ENCODE data around the gene TAP1.
"Not testable (repeated sequence)": the region's sequence is repeated elsewhere in the genome, so short reads cannot be mapped to it uniquely, and the experiment has no call there.

Gene TAP1

GRCh38 chr6:32840604-32841246 lies 12.8 kb downstream of the TAP1 start:
- DNase-seq (ENCODE audit: low spot score): no peak

GRCh38 chr6:32839356-32839755 lies 14.1 kb downstream of the TAP1 start:
- no peak for DNase-seq (ENCODE audit: low spot score)

GRCh38 chr6:32838114-32838958 lies 15.2 kb downstream of the TAP1 start, which contains the start of gene TAP2:
Gene TAP2 (minus strand): TSS chr6:32838739. CDS start chr6:32838233, 506 bp downstream.
- peak; percentile 94 for DNase-seq (ENCODE audit: low spot score)

- no peak for DNase-seq (ENCODE audit: low spot score)
Measured at GRCh38 chr6:32837651-32838113, 15.8 kb downstream of the TAP1 start.

- DNase-seq (ENCODE audit: low spot score): no peak
Measured at GRCh38 chr6:32836873-32837272, 16.6 kb downstream of the TAP1 start.

- no peak for DNase-seq (ENCODE audit: low spot score)
Measured at GRCh38 chr6:32835167-32835893, 18.2 kb downstream of the TAP1 start.

- DNase-seq (ENCODE audit: low spot score): no peak
Measured at GRCh38 chr6:32833664-32834063, 19.8 kb downstream of the TAP1 start.

GRCh38 chr6:32832535-32832934 lies 21.0 kb downstream of the TAP1 start:
- no peak for DNase-seq (ENCODE audit: low spot score)

- no peak for DNase-seq (ENCODE audit: low spot score)
Measured at GRCh38 chr6:32830936-32831335, 22.6 kb downstream of the TAP1 start.

- no peak for DNase-seq (ENCODE audit: low spot score)
Measured at GRCh38 chr6:32830017-32830416, 23.5 kb downstream of the TAP1 start.

- no peak for DNase-seq (ENCODE audit: low spot score)
Measured at GRCh38 chr6:32829495-32829894, 24.0 kb downstream of the TAP1 start.

- DNase-seq (ENCODE audit: low spot score): no peak
Measured at GRCh38 chr6:32827025-32827424, 26.5 kb downstream of the TAP1 start.

- DNase-seq (ENCODE audit: low spot score): peak; percentile 34
Measured at GRCh38 chr6:32825966-32826365, 27.5 kb downstream of the TAP1 start.

- no peak for DNase-seq (ENCODE audit: low spot score)
Measured at GRCh38 chr6:32819729-32820128, 33.8 kb downstream of the TAP1 start.

GRCh38 chr6:32818867-32819266 lies 34.6 kb downstream of the TAP1 start:
- no peak for DNase-seq (ENCODE audit: low spot score)

- no peak for DNase-seq (ENCODE audit: low spot score)
Measured at GRCh38 chr6:32816746-32817204, 36.7 kb downstream of the TAP1 start, which contains the start of gene HLA-DOB. Gene HLA-DOB (minus strand): TSS chr6:32817002. CDS start chr6:32816951, 51 bp downstream.

- no peak for DNase-seq (ENCODE audit: low spot score)
Measured at GRCh38 chr6:32815996-32816395, 37.5 kb downstream of the TAP1 start.

- DNase-seq (ENCODE audit: low spot score): no peak
Measured at GRCh38 chr6:32815115-32815514, 38.4 kb downstream of the TAP1 start.

- DNase-seq (ENCODE audit: low spot score): no peak
Measured at GRCh38 chr6:32814145-32814544, 39.4 kb downstream of the TAP1 start.

GRCh38 chr6:32809171-32809570 lies 44.3 kb downstream of the TAP1 start:
- no peak for DNase-seq (ENCODE audit: low spot score)

- DNase-seq (ENCODE audit: low spot score): no peak
Measured at GRCh38 chr6:32807020-32807580, 46.4 kb downstream of the TAP1 start.

GRCh38 chr6:32805404-32805803 lies 48.1 kb downstream of the TAP1 start:
- DNase-seq (ENCODE audit: low spot score): not testable (repeated sequence)

All from hematopoietic multipotent progenitor cell treated with erythropoietin and hydrocortisone succinate and interleukin-3 and kit ligand, for 17 days (in vitro differentiated cells).